Measurements from ENCODE around the gene UGT1A6. TPM values are rescaled to one million over a fixed set of nuclear protein-coding genes. Genes with fewer than 3 reads are reported as not detected.
"Not testable (repeated sequence)": the region's sequence is repeated elsewhere in the genome, so short reads cannot be mapped to it uniquely, and the experiment has no call there.

Gene UGT1A6
- total RNA-seq, result not detected in 2 replicates

DNA sequence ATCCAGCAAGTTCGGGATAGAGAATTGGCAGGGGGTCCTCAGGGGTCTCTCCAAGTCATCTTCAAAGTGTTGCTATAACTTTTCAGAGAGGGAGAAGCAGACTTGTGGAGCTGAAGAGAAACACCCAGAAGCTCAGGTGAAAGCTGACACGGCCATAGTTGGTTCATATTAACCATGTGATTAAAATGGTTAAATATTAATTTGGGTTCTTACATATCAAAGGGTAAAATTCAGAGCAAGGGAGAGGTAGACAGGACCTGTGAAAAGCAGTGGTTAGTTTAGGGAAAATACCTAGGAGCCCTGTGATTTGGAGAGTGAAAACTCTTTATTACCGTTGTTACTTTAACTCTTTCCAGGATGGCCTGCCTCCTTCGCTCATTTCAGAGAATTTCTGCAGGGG is at the start of gene UGT1A6:
Gene UGT1A6, plus strand, starts transcription at position 243 of the 400 bp plus-strand sequence. Its CDS starts 115 bp downstream, at position 358.
- ATAC-seq (ENCODE audit: low read depth), result no peak
- Mint-ChIP-seq H3K27ac (no peak within 1 kb of the TSS), H3K4me3 (no peak within 1 kb of the TSS), H3K4me1 (no peaks in the 10 kb centered on the region), H3K27me3 (peaks cover 5% of the 10 kb centered on the region), H3K9me3 (no peaks in the 10 kb centered on the region), H3K36me3 (ENCODE audit: low read depth) (no peaks in the 10 kb centered on the region)
- ChIA-PET CTCF (no interaction called here), POLR2A (no interaction called here)
- TF ChIP-seq, protein P1, sequence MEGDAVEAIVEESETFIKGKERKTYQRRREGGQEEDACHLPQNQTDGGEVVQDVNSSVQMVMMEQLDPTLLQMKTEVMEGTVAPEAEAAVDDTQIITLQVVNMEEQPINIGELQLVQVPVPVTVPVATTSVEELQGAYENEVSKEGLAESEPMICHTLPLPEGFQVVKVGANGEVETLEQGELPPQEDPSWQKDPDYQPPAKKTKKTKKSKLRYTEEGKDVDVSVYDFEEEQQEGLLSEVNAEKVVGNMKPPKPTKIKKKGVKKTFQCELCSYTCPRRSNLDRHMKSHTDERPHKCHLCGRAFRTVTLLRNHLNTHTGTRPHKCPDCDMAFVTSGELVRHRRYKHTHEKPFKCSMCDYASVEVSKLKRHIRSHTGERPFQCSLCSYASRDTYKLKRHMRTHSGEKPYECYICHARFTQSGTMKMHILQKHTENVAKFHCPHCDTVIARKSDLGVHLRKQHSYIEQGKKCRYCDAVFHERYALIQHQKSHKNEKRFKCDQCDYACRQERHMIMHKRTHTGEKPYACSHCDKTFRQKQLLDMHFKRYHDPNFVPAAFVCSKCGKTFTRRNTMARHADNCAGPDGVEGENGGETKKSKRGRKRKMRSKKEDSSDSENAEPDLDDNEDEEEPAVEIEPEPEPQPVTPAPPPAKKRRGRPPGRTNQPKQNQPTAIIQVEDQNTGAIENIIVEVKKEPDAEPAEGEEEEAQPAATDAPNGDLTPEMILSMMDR (IDR thresholded peaks at IDR 0.05), result no peak
- DNase-seq, result no peak
- intact Hi-C loops (cut with micrococcal nuclease), result no loop called here

DNA sequence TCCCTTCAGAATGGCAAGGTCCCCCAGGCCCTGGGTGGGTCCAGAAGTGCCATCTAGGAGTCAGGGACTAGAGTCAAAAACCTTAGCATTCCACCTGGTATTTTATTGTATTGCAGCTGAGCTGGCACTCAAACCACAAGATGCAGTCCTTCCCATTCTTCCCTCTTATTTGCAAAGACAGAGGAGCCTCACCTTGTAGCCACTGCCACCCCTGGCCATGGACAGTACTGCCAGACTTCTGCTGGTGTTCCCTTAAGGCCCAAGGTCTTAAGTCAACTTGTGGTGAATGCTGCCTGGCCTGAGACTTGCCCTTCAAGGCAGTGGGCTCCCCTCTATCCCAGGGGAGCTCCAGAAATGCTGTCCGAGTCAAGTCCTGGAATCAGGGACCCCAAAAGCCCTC is 49.6 kb upstream of the UGT1A6 start:
- Mint-ChIP-seq H3K27me3 (peaks cover 4% of the 10 kb centered on the region), H3K36me3 (ENCODE audit: low read depth) (no peaks in the 10 kb centered on the region), H3K4me3 (no peak overlapping the region), H3K27ac (no peak overlapping the region), H3K9me3 (peaks cover 22% of the 10 kb centered on the region), H3K4me1 (peaks cover 9% of the 10 kb centered on the region)
- TF ChIP-seq, protein P1 (IDR thresholded peaks at IDR 0.05), result no peak
- DNase-seq (no peak), ATAC-seq (ENCODE audit: low read depth) (no peak)
- ChIA-PET POLR2A (no interaction called here), CTCF (no interaction called here)
- intact Hi-C loops (cut with micrococcal nuclease), result no loop called here

DNA sequence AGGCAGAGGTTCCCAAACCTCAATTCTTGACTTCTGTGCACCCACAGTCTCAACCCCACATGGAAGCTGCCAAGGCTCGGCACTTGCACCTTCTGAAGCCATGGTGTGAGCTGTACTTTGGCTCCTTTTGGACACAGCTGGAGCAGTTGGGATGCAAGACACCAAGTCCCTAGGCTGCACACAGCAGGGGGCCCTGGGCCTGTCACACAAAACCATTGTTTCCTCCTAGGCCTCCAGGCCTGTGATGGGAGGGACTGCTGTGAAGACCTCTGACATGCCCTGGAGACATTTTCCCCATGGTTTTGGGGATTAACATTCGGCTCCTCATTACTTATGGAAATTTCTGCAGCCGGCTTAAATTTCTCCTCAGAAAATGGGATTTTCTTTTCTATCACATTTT is 46.7 kb upstream of the UGT1A6 start:
- H3K4me1 Mint-ChIP-seq; POLR2A ChIA-PET; H3K36me3 Mint-ChIP-seq (ENCODE audit: low read depth); H3K4me3 Mint-ChIP-seq; DNase-seq; H3K27ac Mint-ChIP-seq; ATAC-seq (ENCODE audit: low read depth); intact Hi-C loops (cut with micrococcal nuclease); CTCF ChIA-PET: not testable (repeated sequence)
- peaks cover 22% of the 10 kb centered on the region for H3K9me3 Mint-ChIP-seq
- peaks cover 12% of the 10 kb centered on the region for H3K27me3 Mint-ChIP-seq

DNA sequence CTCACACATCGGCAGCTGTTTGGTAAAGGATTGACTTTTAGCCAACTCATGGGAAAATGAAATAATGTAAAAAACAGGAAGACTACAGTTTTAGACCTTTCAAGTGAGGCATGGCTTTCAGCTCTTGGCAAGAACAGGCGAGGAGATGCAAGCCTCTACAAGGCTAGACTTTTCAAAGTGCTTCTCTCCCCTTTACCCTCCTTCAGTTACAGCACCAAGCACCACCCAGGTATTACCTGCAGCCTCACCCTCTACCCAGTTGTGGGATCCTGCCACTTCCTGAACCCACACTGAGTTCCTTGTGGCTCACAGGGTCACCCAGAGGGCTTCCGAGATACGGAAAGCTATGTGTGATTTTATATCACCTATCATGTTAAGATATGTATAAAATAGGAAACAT is 41.7 kb upstream of the UGT1A6 start:
- Mint-ChIP-seq H3K4me3 (no peak overlapping the region), H3K27ac (no peak overlapping the region), H3K9me3 (peaks cover 13% of the 10 kb centered on the region), H3K27me3 (peaks cover 23% of the 10 kb centered on the region), H3K36me3 (ENCODE audit: low read depth) (no peaks in the 10 kb centered on the region), H3K4me1 (no peaks in the 10 kb centered on the region)
- TF ChIP-seq, protein P1 (IDR thresholded peaks at IDR 0.05), result no peak
- ChIA-PET CTCF (no interaction called here), POLR2A (no interaction called here)
- no peak for ATAC-seq (ENCODE audit: low read depth)
- DNase-seq, result no peak
- intact Hi-C loops (cut with micrococcal nuclease), result no loop called here

DNA sequence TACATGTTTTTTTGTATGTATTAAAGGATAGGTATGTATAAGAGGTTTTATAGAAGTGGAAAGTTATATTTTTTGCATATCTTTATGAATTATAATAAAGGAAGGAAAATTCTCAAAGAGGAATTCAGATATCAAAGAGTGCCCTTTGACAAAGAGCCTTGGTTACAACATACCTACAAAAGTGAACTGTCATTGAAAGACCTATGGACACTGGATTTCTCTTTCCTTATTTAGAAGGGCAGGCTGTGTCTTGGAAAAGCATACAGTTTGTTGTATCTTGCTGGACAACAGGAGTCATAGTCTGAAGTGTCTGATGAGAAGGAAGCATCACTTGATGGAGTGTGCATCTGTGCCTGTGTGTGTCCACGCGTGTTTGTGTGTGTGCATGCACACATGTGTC is 41.3 kb upstream of the UGT1A6 start:
- DNase-seq, result no peak
- ChIA-PET POLR2A (no interaction called here), CTCF (no interaction called here)
- no peaks in the 10 kb centered on the region for H3K36me3 Mint-ChIP-seq (ENCODE audit: low read depth)
- TF ChIP-seq, protein P1 (IDR thresholded peaks at IDR 0.05), result no peak
- no peak overlapping the region for H3K27ac Mint-ChIP-seq
- peaks cover 23% of the 10 kb centered on the region for H3K27me3 Mint-ChIP-seq
- no peak for ATAC-seq (ENCODE audit: low read depth)
- no peaks in the 10 kb centered on the region for H3K4me1 Mint-ChIP-seq
- peaks cover 12% of the 10 kb centered on the region for H3K9me3 Mint-ChIP-seq
- no peak overlapping the region for H3K4me3 Mint-ChIP-seq
- intact Hi-C loops (cut with micrococcal nuclease), result no loop called here

DNA sequence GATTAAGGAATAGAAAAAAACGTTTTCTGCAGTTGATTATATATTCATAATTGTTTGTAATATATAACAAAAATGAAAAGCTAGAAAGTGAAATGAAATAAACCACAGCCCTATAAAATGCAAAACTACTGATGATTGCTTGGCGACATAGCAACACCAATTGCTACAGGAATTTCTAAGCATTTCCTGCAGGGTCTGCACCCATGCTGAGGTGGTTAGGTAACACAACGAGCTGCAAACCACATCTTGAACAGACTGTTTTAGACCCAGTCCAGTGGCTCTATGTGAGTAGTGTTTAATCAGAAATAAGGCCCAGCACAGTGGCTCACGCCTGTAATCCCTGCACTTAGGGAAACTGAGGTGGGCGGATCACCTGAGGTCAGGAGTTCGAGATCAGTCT is 38.2 kb upstream of the UGT1A6 start:
- ChIA-PET POLR2A (no interaction called here), CTCF (no interaction called here)
- no peaks in the 10 kb centered on the region for H3K4me1 Mint-ChIP-seq

More for the DNA sequence above, 38.2 kb upstream of the UGT1A6 start:
- H3K27me3 Mint-ChIP-seq, result peaks cover 34% of the 10 kb centered on the region
- DNase-seq, result no peak
- no peak overlapping the region for H3K4me3 Mint-ChIP-seq
- intact Hi-C loops (cut with micrococcal nuclease), result no loop called here
- no peaks in the 10 kb centered on the region for H3K36me3 Mint-ChIP-seq (ENCODE audit: low read depth)
- no peak overlapping the region for H3K27ac Mint-ChIP-seq
- H3K9me3 Mint-ChIP-seq, result no peaks in the 10 kb centered on the region
- TF ChIP-seq, protein P1 (IDR thresholded peaks at IDR 0.05), result no peak
- no peak for ATAC-seq (ENCODE audit: low read depth)
